Measurements from ENCODE around the gene TCN2. TPM values are rescaled to one million over a fixed set of nuclear protein-coding genes. Genes with fewer than 3 reads are reported as not detected.
"Not testable (repeated sequence)": the region's sequence is repeated elsewhere in the genome, so short reads cannot be mapped to it uniquely, and the experiment has no call there.

Gene TCN2
- total RNA-seq, 4 donors from 2014 or later, result 14.2 to 42.7 (median 33.3) TPM

DNA sequence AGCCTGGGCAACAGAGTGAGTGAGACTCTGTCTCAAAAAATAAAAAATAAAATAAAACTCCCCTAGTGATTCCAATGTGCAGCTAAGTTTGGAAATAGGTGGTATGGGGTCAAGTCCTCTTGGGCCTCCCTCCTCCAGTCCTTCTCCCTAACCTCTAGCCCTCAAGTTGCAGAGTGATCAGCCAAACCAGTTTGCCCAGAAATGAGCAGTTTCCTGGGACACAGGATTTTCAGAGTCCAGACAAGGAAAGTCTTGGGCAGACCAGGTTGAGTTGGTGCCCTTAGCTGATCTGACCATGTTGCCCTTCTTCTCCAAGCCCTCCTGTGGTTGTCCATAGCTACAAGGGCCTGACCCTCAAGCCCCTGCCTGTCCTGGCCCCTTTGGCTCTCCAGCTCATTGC, 7.9 kb downstream of the TCN2 start:
- Histone ChIP-seq H3K36me3 (peaks cover 0 to 92% of the 10 kb centered on the region in 2 donors), H3K4me1 (peaks cover 0 to 4% (median 0%) of the 10 kb centered on the region in 3 donors), H3K9me3 (no peaks in the 10 kb centered on the region), H3K4me3 (no peak overlapping the region), H3K27ac (no peak overlapping the region), H3K27me3 (no peaks in the 10 kb centered on the region)
- ATAC-seq, result no peak
- no peak for TF ChIP-seq POLR2A (IDR thresholded peaks at IDR 0.05)
- no peak for TF ChIP-seq POLR2AphosphoS5 (IDR thresholded peaks at IDR 0.05)
- no peak for TF ChIP-seq EP300 (IDR thresholded peaks at IDR 0.05)

DNA sequence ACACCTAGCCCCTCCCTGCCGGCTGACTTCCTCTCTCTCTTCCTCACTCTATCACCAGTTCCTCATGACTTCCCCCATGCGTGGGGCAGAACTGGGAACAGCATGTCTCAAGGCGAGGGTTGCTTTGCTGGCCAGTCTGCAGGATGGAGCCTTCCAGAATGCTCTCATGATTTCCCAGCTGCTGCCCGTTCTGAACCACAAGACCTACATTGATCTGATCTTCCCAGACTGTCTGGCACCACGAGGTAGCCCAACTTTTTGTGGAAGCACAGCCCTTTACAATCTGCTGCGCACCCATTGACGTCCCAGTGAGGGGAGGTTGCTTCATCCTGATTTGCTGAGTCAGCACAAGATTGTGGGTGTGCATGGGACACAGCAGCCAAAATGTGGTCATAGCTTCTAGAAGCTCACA, 8.6 kb downstream of the TCN2 start:
- TF ChIP-seq POLR2AphosphoS5 (IDR thresholded peaks at IDR 0.05) (no peak), EP300 (IDR thresholded peaks at IDR 0.05) (no peak), POLR2A (IDR thresholded peaks at IDR 0.05) (no peak)
- TF ChIP-seq, protein P1, sequence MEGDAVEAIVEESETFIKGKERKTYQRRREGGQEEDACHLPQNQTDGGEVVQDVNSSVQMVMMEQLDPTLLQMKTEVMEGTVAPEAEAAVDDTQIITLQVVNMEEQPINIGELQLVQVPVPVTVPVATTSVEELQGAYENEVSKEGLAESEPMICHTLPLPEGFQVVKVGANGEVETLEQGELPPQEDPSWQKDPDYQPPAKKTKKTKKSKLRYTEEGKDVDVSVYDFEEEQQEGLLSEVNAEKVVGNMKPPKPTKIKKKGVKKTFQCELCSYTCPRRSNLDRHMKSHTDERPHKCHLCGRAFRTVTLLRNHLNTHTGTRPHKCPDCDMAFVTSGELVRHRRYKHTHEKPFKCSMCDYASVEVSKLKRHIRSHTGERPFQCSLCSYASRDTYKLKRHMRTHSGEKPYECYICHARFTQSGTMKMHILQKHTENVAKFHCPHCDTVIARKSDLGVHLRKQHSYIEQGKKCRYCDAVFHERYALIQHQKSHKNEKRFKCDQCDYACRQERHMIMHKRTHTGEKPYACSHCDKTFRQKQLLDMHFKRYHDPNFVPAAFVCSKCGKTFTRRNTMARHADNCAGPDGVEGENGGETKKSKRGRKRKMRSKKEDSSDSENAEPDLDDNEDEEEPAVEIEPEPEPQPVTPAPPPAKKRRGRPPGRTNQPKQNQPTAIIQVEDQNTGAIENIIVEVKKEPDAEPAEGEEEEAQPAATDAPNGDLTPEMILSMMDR (IDR thresholded peaks at IDR 0.05), result no peak

GRCh38 chr22:30617819-30618218, 10.8 kb downstream of the TCN2 start:
- Histone ChIP-seq H3K9me3 (no peaks in the 10 kb centered on the region), H3K4me3 (no peak overlapping the region), H3K27ac (no peak overlapping the region), H3K27me3 (no peaks in the 10 kb centered on the region), H3K4me1 (no peaks in the 10 kb centered on the region), H3K36me3 (peaks cover 0 to 99% of the 10 kb centered on the region in 2 donors)
- 87 to 94% methylated on average over 6 of the region's 6 CpGs for WGBS, 2 donors (ENCODE audit: low coverage in 1 of 2)
- no peak for TF ChIP-seq POLR2A (IDR thresholded peaks at IDR 0.05)
- TF ChIP-seq POLR2AphosphoS5 (IDR thresholded peaks at IDR 0.05), result no peak
- TF ChIP-seq, protein P1 (IDR thresholded peaks at IDR 0.05), result no peak
- TF ChIP-seq EP300 (IDR thresholded peaks at IDR 0.05), result no peak
- ATAC-seq, result no peak

More for the DNA sequence above, 8.6 kb downstream of the TCN2 start:
- Histone ChIP-seq H3K27ac (no peak overlapping the region), H3K4me1 (no peaks in the 10 kb centered on the region), H3K36me3 (peaks cover 0 to 98% of the 10 kb centered on the region in 2 donors), H3K27me3 (no peaks in the 10 kb centered on the region), H3K4me3 (no peak overlapping the region), H3K9me3 (no peaks in the 10 kb centered on the region)
- 100% methylated on average over 1 of the region's 7 CpGs; no CpG with 5 or more reads in 1 of the 2 donors for WGBS, 2 donors (ENCODE audit: low coverage in 1 of 2)
- ATAC-seq, result peak; percentile 39

DNA sequence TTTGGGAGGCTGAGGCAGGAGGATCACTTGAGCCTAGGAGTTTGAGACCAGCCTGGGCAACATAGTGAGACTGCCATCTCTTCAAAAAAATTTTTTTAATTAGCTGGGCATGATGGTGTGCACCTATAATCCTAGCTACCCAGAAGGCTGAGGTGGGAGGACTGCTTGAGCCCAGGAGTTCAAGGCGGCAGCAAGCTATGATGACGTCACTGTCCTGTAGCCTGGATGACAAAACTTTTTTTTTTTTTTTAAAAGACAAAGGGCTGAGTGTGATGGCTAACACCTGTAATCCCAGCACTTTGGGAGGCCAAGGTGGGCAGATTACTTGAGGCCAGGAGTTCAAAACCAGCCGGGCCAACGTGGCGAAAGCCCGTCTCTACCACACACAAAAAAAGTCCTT, 12.9 kb downstream of the TCN2 start:
- H3K27ac ChIP-seq, H3K27me3 ChIP-seq, H3K4me3 ChIP-seq, ATAC-seq, H3K4me1 ChIP-seq, H3K9me3 ChIP-seq: not testable (repeated sequence)
- WGBS, 2 donors (ENCODE audit: low coverage in 1 of 2), result 60 to 99% methylated on average over 1 to 5 of the region's 6 CpGs
- H3K36me3 ChIP-seq, result peaks cover 0 to 84% of the 10 kb centered on the region in 2 donors

GRCh38 chr22:30626413-30626812, 19.4 kb downstream of the TCN2 start:
- Histone ChIP-seq H3K4me3 (no peak overlapping the region), H3K27me3 (no peaks in the 10 kb centered on the region), H3K27ac (no peak overlapping the region), H3K36me3 (peaks cover 0 to 37% of the 10 kb centered on the region in 2 donors), H3K9me3 (no peaks in the 10 kb centered on the region), H3K4me1 (no peaks in the 10 kb centered on the region)
- ATAC-seq, result no peak
- WGBS, 2 donors (ENCODE audit: low coverage in 1 of 2), result 98% methylated on average over 5 of the region's 5 CpGs; no CpG with 5 or more reads in 1 of the 2 donors
- TF ChIP-seq POLR2A (IDR thresholded peaks at IDR 0.05) (no peak), POLR2AphosphoS5 (IDR thresholded peaks at IDR 0.05) (no peak), EP300 (IDR thresholded peaks at IDR 0.05) (no peak)
- TF ChIP-seq, protein P1 (IDR thresholded peaks at IDR 0.05), result no peak

DNA sequence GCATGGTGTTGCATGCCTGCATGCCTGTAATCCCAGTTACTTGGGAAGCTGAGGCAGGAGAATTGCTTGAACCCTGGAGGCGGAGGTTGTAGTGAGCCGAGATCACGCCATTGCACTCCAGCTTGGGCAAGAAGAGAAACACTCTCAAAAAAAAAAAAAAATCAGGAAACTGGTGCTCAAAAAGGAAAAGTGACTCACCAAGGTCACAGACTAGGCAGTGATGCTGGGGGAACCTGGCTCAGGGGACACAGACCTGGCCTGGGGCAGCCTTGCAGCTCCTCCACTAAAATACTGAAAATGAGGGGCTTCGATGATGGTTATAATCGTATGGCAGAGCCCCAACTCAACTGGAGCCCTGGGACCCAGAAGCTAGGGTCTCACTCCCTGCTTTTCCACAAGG, 20.5 kb downstream of the TCN2 start:
- Histone ChIP-seq H3K27ac (no peak overlapping the region), H3K4me1 (no peaks in the 10 kb centered on the region), H3K36me3 (peaks cover 0 to 26% of the 10 kb centered on the region in 2 donors), H3K9me3 (no peaks in the 10 kb centered on the region), H3K4me3 (no peak overlapping the region), H3K27me3 (no peaks in the 10 kb centered on the region)
- WGBS, 2 donors (ENCODE audit: low coverage in 1 of 2), result 80 to 83% methylated on average over 1 to 3 of the region's 5 CpGs
- TF ChIP-seq, protein P1 (IDR thresholded peaks at IDR 0.05), result no peak
- TF ChIP-seq POLR2AphosphoS5 (IDR thresholded peaks at IDR 0.05) (no peak), POLR2A (IDR thresholded peaks at IDR 0.05) (no peak), EP300 (IDR thresholded peaks at IDR 0.05) (no peak)
- ATAC-seq, result no peak
